Measurements from ENCODE around the gene MAP7D1.
A peak's percentile ranks its signal among the peaks of the same experiment; 100 is the strongest.

The MAP7D1 gene

DNA sequence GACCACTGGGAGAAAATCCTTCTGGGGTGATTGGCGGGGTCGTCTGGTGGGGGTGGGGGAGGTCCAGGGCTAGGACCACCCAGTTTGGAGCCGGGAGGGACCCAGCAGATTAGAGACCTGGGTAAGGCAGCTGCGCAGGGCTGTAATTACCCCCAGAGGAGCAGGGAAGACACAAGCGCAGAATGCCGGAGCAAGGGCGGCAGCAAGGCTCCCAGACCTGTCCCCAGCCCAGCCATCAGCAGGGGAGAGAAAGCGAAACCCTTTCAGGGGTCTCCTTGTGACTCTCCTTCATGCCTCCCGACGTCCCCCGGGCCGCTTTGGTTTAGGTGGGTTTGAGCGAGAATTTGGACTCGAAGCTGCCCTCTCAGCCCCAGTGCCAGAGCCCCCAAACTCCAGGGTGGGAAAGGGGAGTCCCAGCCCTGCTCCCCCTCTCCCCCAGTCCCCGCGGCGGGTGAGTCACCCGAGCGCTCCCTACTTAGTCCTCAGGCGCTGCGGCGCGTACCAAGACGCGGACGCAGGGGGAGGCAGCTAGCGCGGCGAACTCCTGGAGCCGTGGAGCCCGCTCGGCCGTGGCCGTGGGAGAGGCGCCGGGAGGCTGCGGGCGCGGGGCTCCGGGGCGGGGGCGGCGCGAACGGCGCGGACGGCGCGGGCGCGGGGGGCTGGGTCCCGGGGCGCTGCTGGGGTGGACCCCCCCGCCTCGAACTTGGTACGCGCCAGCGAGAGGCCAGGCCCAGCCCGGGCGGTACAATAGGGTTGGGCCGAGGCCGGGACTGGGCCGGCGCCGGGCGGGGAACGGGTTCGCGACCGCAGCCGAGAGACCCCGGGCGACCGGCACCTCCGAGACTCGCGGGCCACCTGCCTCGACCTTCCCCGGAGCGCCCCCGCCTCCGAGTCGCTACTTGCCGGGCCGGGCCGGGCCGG, at the start of gene MAP7D1:
TSS of gene MAP7D1 (plus strand) at position 753 of the 921 bp plus-strand sequence. CDS start 258 bp downstream, outside the sequence.
- peak; percentile 90 for DNase-seq

DNA sequence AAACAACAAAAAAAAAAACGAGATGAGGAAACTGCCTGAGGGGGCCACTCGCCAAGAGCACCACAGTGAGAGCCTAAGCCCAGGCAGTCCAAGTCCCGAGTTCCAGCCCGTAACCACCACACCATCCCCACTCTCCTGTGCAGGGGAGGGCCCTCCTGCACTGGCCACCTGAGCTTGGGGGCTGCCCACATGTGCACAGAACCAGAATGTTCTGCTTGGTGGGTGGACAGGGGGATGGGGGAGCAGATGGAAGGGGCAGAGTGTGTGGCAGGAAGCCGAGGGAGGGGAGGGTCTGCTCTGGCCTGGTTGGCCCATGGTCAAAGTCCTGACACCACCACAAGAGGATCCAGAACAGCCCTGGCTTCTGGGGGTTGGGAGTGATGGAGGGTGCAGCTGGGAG, 49.7 kb upstream of the MAP7D1 start:
- no peak for DNase-seq

DNA sequence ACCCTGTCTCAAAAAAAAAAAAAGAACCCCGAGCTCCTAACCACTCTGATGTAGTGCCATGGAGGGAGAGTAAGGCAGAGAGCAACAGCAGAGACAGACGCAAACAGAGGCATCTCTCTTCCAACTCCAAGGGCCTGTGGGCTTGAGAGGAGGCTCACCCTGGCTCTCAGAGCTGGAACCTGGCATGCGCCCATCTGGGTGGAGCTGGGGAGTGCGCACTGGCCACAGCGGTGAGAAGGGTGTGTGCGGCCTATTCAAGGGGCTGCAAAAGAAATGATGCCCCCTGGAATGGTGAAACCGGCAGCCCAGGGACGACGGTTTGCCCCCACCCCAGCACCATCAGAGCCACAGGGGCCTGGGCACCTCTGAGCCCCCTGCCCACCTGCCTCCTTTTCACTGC, 48.6 kb upstream of the MAP7D1 start:
- no peak for DNase-seq

GRCh38 chr1:36108314-36108713, 47.6 kb upstream of the MAP7D1 start:
- no peak for DNase-seq

DNA sequence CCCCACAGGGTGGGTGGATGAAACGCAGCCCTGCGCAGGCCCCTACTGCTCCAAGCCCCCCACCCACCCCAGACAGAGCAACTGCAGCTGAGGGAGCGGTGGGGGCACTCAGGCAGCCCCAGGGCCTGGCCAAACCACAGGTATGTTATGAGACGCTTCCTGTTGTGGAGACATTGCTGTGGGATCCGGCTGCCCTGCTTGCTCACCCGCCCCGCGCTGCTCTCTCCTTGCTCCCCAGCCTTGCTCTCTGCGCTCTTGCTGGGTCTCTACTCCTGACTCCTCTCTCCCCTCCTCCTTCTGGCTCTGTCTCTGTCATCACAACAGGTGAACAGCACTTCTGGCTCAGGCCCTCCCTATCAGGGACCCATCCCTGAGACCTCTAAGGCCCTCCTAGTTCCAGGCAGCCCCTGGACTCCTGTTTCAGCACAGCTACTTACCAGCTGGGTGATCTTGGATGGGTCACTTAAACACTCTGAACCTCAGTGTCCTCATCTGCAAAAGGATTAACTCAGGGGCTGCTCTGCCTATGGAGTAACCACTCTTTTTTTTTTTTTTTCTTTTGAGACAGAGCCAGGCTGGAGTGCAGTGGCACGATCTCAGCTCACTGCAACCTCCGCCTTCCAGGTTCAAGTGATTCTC, 46.8 kb upstream of the MAP7D1 start:
- no peak for DNase-seq

- no peak for DNase-seq
These were observed 44.8 kb upstream of the MAP7D1 start for GRCh38 chr1:36111151-36111550.

- DNase-seq, result no peak
These were observed 43.1 kb upstream of the MAP7D1 start for GRCh38 chr1:36112823-36113222.

GRCh38 chr1:36114371-36114770, 41.6 kb upstream of the MAP7D1 start:
- no peak for DNase-seq

DNA sequence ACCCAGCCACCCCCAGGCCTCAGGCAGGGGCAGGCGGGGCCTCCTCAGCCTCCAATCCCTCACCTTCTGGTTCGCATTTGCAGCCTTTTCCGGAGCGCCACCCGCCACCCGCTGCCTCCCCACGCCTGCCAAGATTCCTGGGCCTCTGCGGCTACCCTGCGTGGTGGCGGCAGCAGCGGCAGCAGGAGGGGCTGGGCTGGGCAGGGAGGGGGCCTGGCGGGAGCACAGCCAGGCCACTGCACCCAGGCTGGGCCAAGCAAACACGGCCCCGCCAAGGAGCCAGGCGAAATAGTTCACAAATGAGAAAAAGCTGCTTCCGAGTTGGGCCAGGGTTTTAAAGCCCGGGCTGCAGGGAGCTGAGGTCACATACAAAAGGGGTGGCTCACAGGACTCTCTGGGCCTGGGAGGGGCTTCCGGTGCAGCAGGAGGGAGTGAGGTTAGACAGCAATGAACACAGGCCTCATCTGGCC, 40.7 kb upstream of the MAP7D1 start:
- DNase-seq, result peak; percentile 52

DNA sequence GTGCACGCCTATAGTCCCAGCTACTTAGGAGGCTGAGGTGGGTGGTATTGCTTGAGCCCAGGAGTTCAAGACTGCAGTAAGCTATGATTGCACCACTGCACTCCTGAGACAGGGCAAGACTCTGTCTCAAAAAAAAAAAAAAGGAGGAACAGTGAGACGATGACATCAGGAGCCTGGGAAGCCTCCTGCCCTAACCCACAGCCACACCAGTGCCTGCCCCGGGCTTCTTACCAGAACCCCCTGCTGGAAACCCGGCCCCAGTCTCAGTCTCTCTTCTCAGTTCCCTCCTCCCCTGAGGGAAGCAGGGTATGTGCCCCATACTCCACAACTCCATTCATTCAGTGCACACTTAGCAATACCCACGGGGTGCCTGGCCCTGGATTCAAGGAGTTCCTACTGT, 40.0 kb upstream of the MAP7D1 start:
- DNase-seq, result no peak

DNA sequence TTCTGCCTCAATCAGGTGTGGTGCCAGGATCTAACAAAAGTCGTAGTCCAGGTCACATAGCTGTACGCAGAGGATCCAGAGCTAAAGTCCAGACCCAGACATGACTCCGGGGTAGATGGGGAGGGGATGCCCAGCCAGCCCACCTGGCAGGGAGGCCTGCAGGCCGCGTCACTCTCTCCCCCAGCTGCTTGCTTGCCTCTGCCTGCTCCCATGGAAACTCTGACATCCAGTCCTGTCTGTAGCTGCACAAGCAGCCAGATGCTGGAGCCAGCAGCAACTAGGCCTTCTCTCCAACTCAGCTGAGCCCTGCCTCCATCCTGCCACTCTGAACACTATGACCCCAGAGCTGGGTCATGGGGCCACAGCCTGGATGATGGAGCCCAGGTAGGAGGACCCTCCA, 39.1 kb upstream of the MAP7D1 start:
- DNase-seq, result no peak

GRCh38 chr1:36118447-36119204, 37.3 kb upstream of the MAP7D1 start:
- no peak for DNase-seq

- no peak for DNase-seq
These were observed 36.5 kb upstream of the MAP7D1 start for GRCh38 chr1:36119456-36119855.

DNA sequence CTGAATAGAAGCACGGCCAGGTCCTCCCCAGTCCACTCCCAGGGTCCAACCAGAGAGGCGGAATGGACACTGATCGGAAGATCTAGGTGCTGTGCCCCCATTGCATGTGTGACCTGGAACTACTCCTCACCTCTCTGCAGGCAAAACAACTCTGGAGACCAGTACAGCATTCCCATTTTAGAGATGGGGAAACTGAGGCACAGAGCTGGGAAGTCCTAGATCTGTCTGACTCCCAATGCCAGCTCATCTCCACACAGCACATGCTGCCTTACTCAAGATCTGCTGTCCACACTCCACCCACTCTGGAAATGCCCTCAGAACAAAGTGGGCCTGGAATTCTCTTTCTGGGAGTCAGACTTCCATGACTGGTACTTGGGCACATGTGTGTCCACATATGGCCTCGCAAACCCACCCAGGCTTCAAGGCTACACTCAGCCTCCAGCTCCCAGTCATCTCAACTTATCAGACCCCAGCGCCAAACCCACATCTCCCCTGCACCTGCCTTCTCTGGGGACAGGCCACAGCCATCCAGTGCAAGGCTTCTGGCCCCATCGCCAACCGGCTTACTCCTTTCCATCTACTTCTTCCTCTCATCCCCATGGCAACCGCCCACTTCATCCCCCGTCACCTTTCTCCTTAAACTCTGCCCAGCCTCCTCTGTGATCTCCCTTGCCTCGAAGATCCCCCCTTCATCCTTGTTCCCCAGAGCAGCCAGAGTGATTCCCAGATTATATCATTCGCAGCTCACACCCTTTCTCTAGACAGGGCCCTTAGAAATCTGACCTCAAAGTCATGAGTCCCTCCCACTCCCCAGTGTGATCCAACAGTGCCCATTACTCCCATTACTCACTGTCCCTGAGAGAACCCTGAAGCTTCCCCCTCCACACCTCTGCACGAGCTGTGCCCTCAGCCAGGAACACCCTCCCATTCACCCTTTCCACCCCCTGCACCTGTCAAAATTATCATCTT, 33.6 kb upstream of the MAP7D1 start:
- DNase-seq, result no peak

DNA sequence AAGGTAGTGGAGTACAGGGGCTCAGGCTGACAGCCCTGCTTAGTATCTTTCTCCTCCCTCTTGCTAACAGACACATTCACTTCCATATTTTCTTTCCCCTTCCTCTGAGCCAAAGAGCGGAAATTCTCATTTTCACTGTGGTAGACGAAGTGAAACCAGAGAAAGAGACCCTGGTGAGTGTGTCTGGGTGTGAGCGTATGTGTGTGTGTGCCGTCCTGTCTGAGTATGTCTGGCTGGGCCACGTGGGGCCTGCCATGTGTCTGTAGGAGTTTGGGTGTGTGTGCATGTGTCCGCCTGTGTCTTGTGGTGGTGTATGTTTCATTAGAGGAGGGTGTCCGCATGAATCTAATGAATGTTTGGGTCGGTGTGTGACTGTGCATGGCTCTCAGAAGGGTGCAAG, 32.6 kb upstream of the MAP7D1 start:
- no peak for DNase-seq

GRCh38 chr1:36124404-36125128, 31.4 kb upstream of the MAP7D1 start:
- DNase-seq, result peak; percentile 20

GRCh38 chr1:36125129-36125991, 30.6 kb upstream of the MAP7D1 start, which contains the start of gene COL8A2:
COL8A2 (minus strand) TSS chr1:36125222; CDS start chr1:36100242, 24,980 bp downstream.
- peak; percentile 44 for DNase-seq

GRCh38 chr1:36126005-36126716, 29.8 kb upstream of the MAP7D1 start:
- peak; percentile 28 for DNase-seq

DNA sequence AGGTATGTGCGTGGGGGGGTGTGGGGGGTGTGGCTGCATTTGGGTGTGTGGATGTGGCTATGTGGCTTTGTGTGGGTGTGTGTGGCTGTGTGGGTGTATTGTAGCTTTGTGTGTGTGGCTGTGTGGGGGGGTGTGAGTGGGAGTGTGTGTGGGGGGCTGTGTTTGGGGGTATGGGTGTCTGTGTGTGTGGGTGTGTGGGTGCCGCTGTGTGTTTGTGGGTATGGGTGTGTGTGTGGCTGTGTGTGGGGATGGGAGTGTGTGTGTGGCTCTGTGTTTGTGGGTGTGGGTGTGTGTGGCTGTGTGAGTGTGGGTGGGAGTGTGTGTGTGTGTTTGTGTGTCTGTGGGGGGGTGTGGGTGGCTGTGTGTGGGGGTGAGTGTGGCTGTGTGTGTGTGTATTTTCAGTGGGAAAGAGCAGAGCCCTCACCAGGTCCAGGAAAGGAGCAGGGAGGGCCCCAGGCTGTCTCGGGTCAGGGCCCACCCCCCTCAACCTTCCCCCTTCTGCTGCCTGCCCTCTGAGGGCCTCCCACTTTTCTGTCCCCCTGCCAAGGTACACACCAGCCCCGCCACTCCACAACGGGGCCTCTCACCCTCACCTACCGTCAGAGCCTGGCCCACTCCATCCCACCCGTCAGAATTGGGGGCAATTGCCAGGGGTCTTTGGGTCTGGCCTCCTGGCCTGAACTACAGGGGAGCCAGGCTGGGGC, 29.0 kb upstream of the MAP7D1 start:
- DNase-seq, result no peak
